CD8-positive, alpha-beta memory T cell (primary cell): Measurements from ENCODE around the gene GPR27. TPM values are rescaled to one million over a fixed set of nuclear protein-coding genes. Genes with fewer than 3 reads are reported as not detected.

Experiments used
- CTCF ChIA-PET: fragments of 350-600 bp; sonication (Branson Sonifier 250); formaldehyde crosslinking; loops from one replicate; lab custom pipeline; 2021; ENCODE audit warnings: antibody characterized with exemption; lab: Charles Lee
- POLR2A ChIA-PET: fragments of 350-600 bp; sonication (Branson Sonifier 250); formaldehyde crosslinking; loops from one replicate; lab custom pipeline; 2021; ENCODE audit warnings: antibody characterized with exemption; lab: Charles Lee
- DNase-seq, 5 donors: peaks; one replicate each; pipeline versions ENCODE4 v3.0.0 to v3.0.0-alpha.2; 2020 to 2022; ENCODE audit warnings: mixed read lengths in 1 of 5
- H3K27ac ChIP-seq: one replicate; pipeline ENCODE4 v1.7.0; 2013; ENCODE audit warnings: low read depth, mild to moderate bottlenecking, low read length, moderate library complexity
- H3K27me3 ChIP-seq: 2 replicates; pipeline ENCODE4 v1.7.0; 2013; ENCODE audit warnings: low read length, mild to moderate bottlenecking; ENCODE audit not compliant: insufficient read depth, poor library complexity, severe bottlenecking
- H3K36me3 ChIP-seq: 2 replicates; pipeline ENCODE4 v1.7.0; 2013; ENCODE audit warnings: mild to moderate bottlenecking, low read length, moderate library complexity; ENCODE audit not compliant: insufficient read depth
- H3K4me1 ChIP-seq: 2 replicates; pipeline ENCODE4 v1.7.0; 2013; ENCODE audit warnings: mild to moderate bottlenecking, low read length, moderate library complexity; ENCODE audit not compliant: insufficient read depth
- H3K4me3 ChIP-seq: 2 replicates; pipeline ENCODE4 v1.7.0; 2013; ENCODE audit warnings: mild to moderate bottlenecking, low read length
- H3K9me3 ChIP-seq: 2 replicates; pipeline ENCODE4 v1.7.0; 2013; ENCODE audit warnings: mild to moderate bottlenecking, low read length
- H3K27ac Mint-ChIP-seq, 8 donors: one replicate each; pipeline ENCODE4 v1.8.0; 2020 to 2021; ENCODE audit warnings: mixed read lengths in 8 of 8, mild to moderate bottlenecking in 6 of 8, inconsistent platforms in 3 of 8, moderate library complexity in 3 of 8
- H3K27me3 Mint-ChIP-seq, 2 donors: one replicate each; pipeline ENCODE4 v1.8.0; 2020 to 2021; ENCODE audit warnings: mixed read lengths in 2 of 2, mild to moderate bottlenecking in 1 of 2, moderate library complexity in 1 of 2
- H3K36me3 Mint-ChIP-seq, 3 donors: one replicate each; pipeline ENCODE4 v1.8.0; 2020 to 2021; ENCODE audit warnings: mixed read lengths in 3 of 3, inconsistent platforms in 1 of 3, mild to moderate bottlenecking in 1 of 3
- H3K4me1 Mint-ChIP-seq, 3 donors: one replicate each; pipeline ENCODE4 v1.8.0; 2020 to 2021; ENCODE audit warnings: mixed read lengths in 3 of 3, inconsistent platforms in 1 of 3, mild to moderate bottlenecking in 1 of 3
- H3K4me3 Mint-ChIP-seq, 7 donors: one replicate each; pipeline ENCODE4 v1.8.0; 2020 to 2021; ENCODE audit warnings: mixed read lengths in 7 of 7, mild to moderate bottlenecking in 6 of 7, moderate library complexity in 4 of 7, inconsistent platforms in 2 of 7
- H3K9me3 Mint-ChIP-seq, 5 donors: one replicate each; pipeline ENCODE4 v1.8.0; 2020 to 2022; ENCODE audit warnings: mixed read lengths in 5 of 5, mild to moderate bottlenecking in 3 of 5, moderate library complexity in 2 of 5, inconsistent platforms in 1 of 5
- polyA plus RNA-seq: library from polyadenylated mRNA; unstranded; fragments of 300-500 nt; fragmentation: Illumina TruSeq; gene quantifications from one replicate; pipeline ENCODE4 v1.2.3, GENCODE V29; 2021
- total RNA-seq, 2 experiments: library from RNA; stranded (reverse); gene quantifications; one replicate each; pipeline ENCODE4 v1.2.3, GENCODE V29; 2021

GPR27 gene
- total and polyA plus RNA-seq, 3 experiments from 2014 or later = 1.8 to 2.6 (median 2.3) TPM

GRCh38 chr3:71759401-71759800 is 5.7 kb downstream of the GPR27 start:
- H3K36me3 ChIP-seq = no peaks in the 10 kb centered on the region
- peaks cover 5% of the 10 kb centered on the region for H3K27me3 ChIP-seq
- H3K36me3 Mint-ChIP-seq = no peaks in the 10 kb centered on the region
- no peaks in the 10 kb centered on the region for H3K9me3 Mint-ChIP-seq
- no peak overlapping the region for H3K4me3 ChIP-seq
- peaks cover 13 to 37% of the 10 kb centered on the region in 2 donors for H3K27me3 Mint-ChIP-seq
- no peaks in the 10 kb centered on the region for H3K4me1 ChIP-seq
- CTCF ChIA-PET = no interaction called here
- no peak overlapping the region for H3K27ac Mint-ChIP-seq
- POLR2A ChIA-PET = no interaction called here
- H3K4me1 Mint-ChIP-seq = peaks cover 4 to 7% (median 6%) of the 10 kb centered on the region in 3 donors
- no peak overlapping the region for H3K27ac ChIP-seq
- peak overlapping the region in 1 of 7 donors; percentile 19 for H3K4me3 Mint-ChIP-seq
- no peak for DNase-seq
- no peaks in the 10 kb centered on the region for H3K9me3 ChIP-seq

GRCh38 chr3:71760140-71760539 is 6.5 kb downstream of the GPR27 start:
- H3K9me3 Mint-ChIP-seq = no peaks in the 10 kb centered on the region
- ChIA-PET POLR2A (no interaction called here), CTCF (interaction anchor here (1.6 kb wide), 1 partner anchor 10 kb away, joined by 4 read pairs; no protein-coding TSS in a partner anchor)
- no peaks in the 10 kb centered on the region for H3K36me3 Mint-ChIP-seq
- DNase-seq = no peak
- peaks cover 11 to 33% of the 10 kb centered on the region in 2 donors for H3K27me3 Mint-ChIP-seq
- H3K4me1 Mint-ChIP-seq = peaks cover 2 to 4% (median 3%) of the 10 kb centered on the region in 3 donors
- H3K27me3 ChIP-seq = peaks cover 2% of the 10 kb centered on the region
- H3K36me3 ChIP-seq = no peaks in the 10 kb centered on the region
- H3K4me1 ChIP-seq = no peaks in the 10 kb centered on the region
- H3K4me3 ChIP-seq = no peak overlapping the region
- H3K4me3 Mint-ChIP-seq = no peak overlapping the region
- no peak overlapping the region for H3K27ac ChIP-seq
- H3K9me3 ChIP-seq = no peaks in the 10 kb centered on the region
- no peak overlapping the region for H3K27ac Mint-ChIP-seq

- ChIA-PET POLR2A (no interaction called here), CTCF (interaction anchor here (0.9 kb wide), 1 partner anchor 96 kb away, joined by 3 read pairs; no protein-coding TSS in a partner anchor)
- no peaks in the 10 kb centered on the region for H3K4me1 ChIP-seq
- Mint-ChIP-seq H3K9me3 (no peaks in the 10 kb centered on the region), H3K36me3 (peaks cover 0 to 1% (median 0%) of the 10 kb centered on the region in 3 donors), H3K4me1 (no peaks in the 10 kb centered on the region), H3K27me3 (peaks cover 13 to 22% of the 10 kb centered on the region in 2 donors), H3K4me3 (no peak overlapping the region), H3K27ac (no peak overlapping the region)
- no peaks in the 10 kb centered on the region for H3K36me3 ChIP-seq
- no peak overlapping the region for H3K27ac ChIP-seq
- no peaks in the 10 kb centered on the region for H3K9me3 ChIP-seq
- H3K27me3 ChIP-seq = no peaks in the 10 kb centered on the region
- no peak for DNase-seq
- no peak overlapping the region for H3K4me3 ChIP-seq
Measured at GRCh38 chr3:71763426-71763825, 9.8 kb downstream of the GPR27 start.

- Mint-ChIP-seq H3K27ac (no peak overlapping the region), H3K4me3 (no peak overlapping the region), H3K36me3 (peaks cover 0 to 6% (median 0%) of the 10 kb centered on the region in 3 donors), H3K4me1 (no peaks in the 10 kb centered on the region), H3K9me3 (no peaks in the 10 kb centered on the region), H3K27me3 (peaks cover 5 to 29% of the 10 kb centered on the region in 2 donors)
- Histone ChIP-seq H3K36me3 (no peaks in the 10 kb centered on the region), H3K27ac (no peak overlapping the region), H3K9me3 (no peaks in the 10 kb centered on the region), H3K27me3 (no peaks in the 10 kb centered on the region), H3K4me3 (no peak overlapping the region), H3K4me1 (no peaks in the 10 kb centered on the region)
- ChIA-PET POLR2A (interaction anchor here (0.5 kb wide), 1 partner anchor 16 kb away, joined by 4 read pairs; no protein-coding TSS in a partner anchor), CTCF (no interaction called here)
- DNase-seq = no peak
Measured at GRCh38 chr3:71771126-71771525, 17.5 kb downstream of the GPR27 start.

GRCh38 chr3:71771884-71772283 is 18.2 kb downstream of the GPR27 start:
- Mint-ChIP-seq H3K27me3 (peaks cover 9 to 35% of the 10 kb centered on the region in 2 donors), H3K4me3 (no peak overlapping the region), H3K27ac (no peak overlapping the region), H3K4me1 (no peaks in the 10 kb centered on the region), H3K9me3 (no peaks in the 10 kb centered on the region), H3K36me3 (peaks cover 0 to 6% (median 0%) of the 10 kb centered on the region in 3 donors)
- no peak overlapping the region for H3K27ac ChIP-seq
- no peaks in the 10 kb centered on the region for H3K4me1 ChIP-seq
- H3K4me3 ChIP-seq = no peak overlapping the region
- H3K9me3 ChIP-seq = no peaks in the 10 kb centered on the region
- CTCF ChIA-PET = no interaction called here
- H3K36me3 ChIP-seq = no peaks in the 10 kb centered on the region
- H3K27me3 ChIP-seq = no peaks in the 10 kb centered on the region
- no peak for DNase-seq
- POLR2A ChIA-PET = no interaction called here

GRCh38 chr3:71776538-71776937 is 22.9 kb downstream of the GPR27 start:
- peaks cover 29 to 60% of the 10 kb centered on the region in 2 donors for H3K27me3 Mint-ChIP-seq
- no peak overlapping the region for H3K4me3 Mint-ChIP-seq
- peak overlapping the region in 1 of 8 donors; percentile 43 for H3K27ac Mint-ChIP-seq
- H3K9me3 ChIP-seq = no peaks in the 10 kb centered on the region
- DNase-seq = no peak
- ChIA-PET CTCF (no interaction called here), POLR2A (no interaction called here)
- no peak overlapping the region for H3K27ac ChIP-seq
- H3K27me3 ChIP-seq = peaks cover 10% of the 10 kb centered on the region
- peaks cover 10 to 17% (median 17%) of the 10 kb centered on the region in 3 donors for H3K4me1 Mint-ChIP-seq
- no peaks in the 10 kb centered on the region for H3K36me3 ChIP-seq
- no peaks in the 10 kb centered on the region for H3K36me3 Mint-ChIP-seq
- no peak overlapping the region for H3K4me3 ChIP-seq
- no peaks in the 10 kb centered on the region for H3K4me1 ChIP-seq
- no peaks in the 10 kb centered on the region for H3K9me3 Mint-ChIP-seq

GRCh38 chr3:71778353-71778752 is 24.7 kb downstream of the GPR27 start:
- Histone ChIP-seq H3K36me3 (no peaks in the 10 kb centered on the region), H3K27me3 (peaks cover 26% of the 10 kb centered on the region), H3K27ac (no peak overlapping the region), H3K4me1 (no peaks in the 10 kb centered on the region), H3K9me3 (no peaks in the 10 kb centered on the region), H3K4me3 (no peak overlapping the region)
- no peak overlapping the region for H3K27ac Mint-ChIP-seq
- DNase-seq = no peak
- H3K36me3 Mint-ChIP-seq = no peaks in the 10 kb centered on the region
- H3K4me3 Mint-ChIP-seq = no peak overlapping the region
- peaks cover 44 to 78% of the 10 kb centered on the region in 2 donors for H3K27me3 Mint-ChIP-seq
- peaks cover 10 to 21% (median 17%) of the 10 kb centered on the region in 3 donors for H3K4me1 Mint-ChIP-seq
- H3K9me3 Mint-ChIP-seq = no peaks in the 10 kb centered on the region
- ChIA-PET POLR2A (no interaction called here), CTCF (interaction anchor here (1.3 kb wide), 1 partner anchor 9 kb away, joined by 3 read pairs; no protein-coding TSS in a partner anchor)

- DNase-seq = peak in 1 of 5 donors; percentile 10
- Histone ChIP-seq H3K9me3 (no peaks in the 10 kb centered on the region), H3K27ac (no peak overlapping the region), H3K36me3 (no peaks in the 10 kb centered on the region), H3K4me1 (peaks cover 8% of the 10 kb centered on the region), H3K4me3 (no peak overlapping the region), H3K27me3 (peaks cover 40% of the 10 kb centered on the region)
- peaks cover 57 to 82% of the 10 kb centered on the region in 2 donors for H3K27me3 Mint-ChIP-seq
- CTCF ChIA-PET = interaction anchor here (1.9 kb wide), 1 partner anchor 96 kb away, joined by 5 read pairs; no protein-coding TSS in a partner anchor
- no peaks in the 10 kb centered on the region for H3K9me3 Mint-ChIP-seq
- peaks cover 18 to 34% (median 26%) of the 10 kb centered on the region in 3 donors for H3K4me1 Mint-ChIP-seq
- H3K27ac Mint-ChIP-seq = peak overlapping the region in 2 of 8 donors; percentile 31 to 71
- H3K4me3 Mint-ChIP-seq = peak overlapping the region in 2 of 7 donors; percentile 25 to 59
- no peaks in the 10 kb centered on the region for H3K36me3 Mint-ChIP-seq
- POLR2A ChIA-PET = no interaction called here
Measured at GRCh38 chr3:71779674-71780377, 26.2 kb downstream of the GPR27 start.
